Left lung (tissue), 10 donors: ENCODE data around the gene TBC1D10A. TPM values are rescaled to one million over a fixed set of nuclear protein-coding genes. Genes with fewer than 3 reads are reported as not detected.
A peak's percentile ranks its signal among the peaks of the same experiment; 100 is the strongest.

Experiments
- ATAC-seq: fragments of 200-7000 bp; cut with Tn5 transposase; one replicate; pipeline ENCODE4 v1.9.1; 2020; ENCODE audit warnings: moderate library complexity
- DNase-seq, 4 donors: peaks; one replicate each; pipeline ENCODE4 v3.0.0-alpha.2; 2013 to 2020
- H3K27ac ChIP-seq, 2 donors: fragments of 200-600 bp; sonication (generic) in 1 of 2; one replicate each; pipeline versions ENCODE4 v1.5.0 to v1.8.0; 2020 to 2021
- H3K27me3 ChIP-seq, 2 donors: fragments of 200-600 bp; sonication (generic) in 1 of 2; one replicate each; pipeline versions ENCODE4 v1.5.0 to v1.8.0; 2020 to 2021
- H3K36me3 ChIP-seq, 2 donors: fragments of 200-600 bp; sonication (generic) in 1 of 2; one replicate each; pipeline versions ENCODE4 v1.5.0 to v1.8.0; 2020 to 2021
- H3K4me1 ChIP-seq, 2 donors: fragments of 200-600 bp; one replicate each; pipeline ENCODE4 v1.8.0; 2021
- H3K4me3 ChIP-seq, 2 donors: fragments of 200-600 bp; sonication (generic) in 1 of 2; one replicate each; pipeline versions ENCODE4 v1.5.0 to v1.8.0; 2020 to 2021; ENCODE audit warnings: mild to moderate bottlenecking in 1 of 2
- H3K9me3 ChIP-seq, 2 donors: fragments of 200-600 bp; sonication (generic) in 1 of 2; one replicate each; pipeline versions ENCODE4 v1.5.0 to v1.8.0; 2020 to 2021
- intact Hi-C, 2 donors: fragments of 100-400 bp; cut with DNase I; formaldehyde crosslinking; loops; one replicate each; pipeline versions ENCODE4 v1.11.2 to v1.14.2; 2022
- polyA plus RNA-seq, 6 donors: library from polyadenylated mRNA; unstranded; fragments of 120-200 nt; gene quantifications; one replicate each; pipeline ENCODE4 v1.2.1, GENCODE V29; 2013; ENCODE audit not compliant: insufficient read length in 6 of 6
- total RNA-seq, 2 donors: library from RNA; stranded (reverse); fragmentation: NEBNext Ultra II Directional; extraction: Animal tissue kit (Norgen Biotek cat#: 25700); gene quantifications; one replicate each; pipeline ENCODE4 v1.2.1, GENCODE V29; 2021
- TF ChIP-seq, protein P1 (sequence below), 2 donors: fragments of 200-600 bp; sonication (generic) in 1 of 2; IDR thresholded peaks; one replicate each; pipeline versions ENCODE4 v1.5.0 to v1.8.0; 2021; ENCODE audit warnings: antibody characterized with exemption in 2 of 2
- donor health status: DM: no; HTN: yes; CAD: no.
- donor health status: DM: no; HTN: no; CAD: no.

The TBC1D10A gene
- total and polyA plus RNA-seq, 8 donors = 15.4 to 25.4 (median 18.2) TPM

DNA sequence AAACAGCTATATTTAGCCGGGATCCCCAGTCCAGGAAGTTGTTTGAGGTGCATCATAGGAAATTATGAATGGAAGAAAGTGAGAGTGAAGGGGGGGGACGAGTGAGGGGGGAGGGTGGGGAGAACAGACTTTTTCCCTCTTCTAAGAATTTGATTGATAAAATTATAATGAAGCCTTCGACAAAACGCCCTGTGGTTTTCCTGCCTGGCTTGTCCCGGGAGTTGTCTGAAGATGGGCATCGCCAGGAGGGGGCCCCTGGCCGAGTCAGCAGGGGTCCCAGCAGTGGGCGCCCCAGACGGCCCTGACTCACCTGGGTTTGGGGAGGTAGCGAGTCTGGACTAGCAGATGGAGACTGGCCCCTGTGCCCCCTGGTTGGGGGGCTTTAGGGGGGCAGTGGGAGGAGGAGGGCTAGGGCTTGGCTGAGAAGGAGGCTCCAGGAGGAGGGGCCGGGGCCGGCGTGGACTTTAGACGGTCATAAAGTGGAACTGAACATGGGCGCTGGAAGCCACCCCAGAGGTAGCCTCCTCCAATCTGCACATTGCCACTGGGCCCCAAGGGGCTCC is 79.8 kb downstream of the TBC1D10A start:
- Histone ChIP-seq H3K27ac (peak overlapping the region in 1 of 2 donors; percentile 50), H3K4me1 (peaks cover 8 to 51% of the 10 kb centered on the region in 2 donors), H3K9me3 (no peaks in the 10 kb centered on the region), H3K4me3 (peak overlapping the region; percentile 34 to 47), H3K27me3 (peaks cover 0 to 54% of the 10 kb centered on the region in 2 donors), H3K36me3 (no peaks in the 10 kb centered on the region)
- DNase-seq (peak in 1 of 4 donors; percentile 76), ATAC-seq (peak; percentile 1)
- intact Hi-C loops = no loop called here
- TF ChIP-seq, protein P1, sequence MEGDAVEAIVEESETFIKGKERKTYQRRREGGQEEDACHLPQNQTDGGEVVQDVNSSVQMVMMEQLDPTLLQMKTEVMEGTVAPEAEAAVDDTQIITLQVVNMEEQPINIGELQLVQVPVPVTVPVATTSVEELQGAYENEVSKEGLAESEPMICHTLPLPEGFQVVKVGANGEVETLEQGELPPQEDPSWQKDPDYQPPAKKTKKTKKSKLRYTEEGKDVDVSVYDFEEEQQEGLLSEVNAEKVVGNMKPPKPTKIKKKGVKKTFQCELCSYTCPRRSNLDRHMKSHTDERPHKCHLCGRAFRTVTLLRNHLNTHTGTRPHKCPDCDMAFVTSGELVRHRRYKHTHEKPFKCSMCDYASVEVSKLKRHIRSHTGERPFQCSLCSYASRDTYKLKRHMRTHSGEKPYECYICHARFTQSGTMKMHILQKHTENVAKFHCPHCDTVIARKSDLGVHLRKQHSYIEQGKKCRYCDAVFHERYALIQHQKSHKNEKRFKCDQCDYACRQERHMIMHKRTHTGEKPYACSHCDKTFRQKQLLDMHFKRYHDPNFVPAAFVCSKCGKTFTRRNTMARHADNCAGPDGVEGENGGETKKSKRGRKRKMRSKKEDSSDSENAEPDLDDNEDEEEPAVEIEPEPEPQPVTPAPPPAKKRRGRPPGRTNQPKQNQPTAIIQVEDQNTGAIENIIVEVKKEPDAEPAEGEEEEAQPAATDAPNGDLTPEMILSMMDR (IDR thresholded peaks at IDR 0.05) = no peak

DNA sequence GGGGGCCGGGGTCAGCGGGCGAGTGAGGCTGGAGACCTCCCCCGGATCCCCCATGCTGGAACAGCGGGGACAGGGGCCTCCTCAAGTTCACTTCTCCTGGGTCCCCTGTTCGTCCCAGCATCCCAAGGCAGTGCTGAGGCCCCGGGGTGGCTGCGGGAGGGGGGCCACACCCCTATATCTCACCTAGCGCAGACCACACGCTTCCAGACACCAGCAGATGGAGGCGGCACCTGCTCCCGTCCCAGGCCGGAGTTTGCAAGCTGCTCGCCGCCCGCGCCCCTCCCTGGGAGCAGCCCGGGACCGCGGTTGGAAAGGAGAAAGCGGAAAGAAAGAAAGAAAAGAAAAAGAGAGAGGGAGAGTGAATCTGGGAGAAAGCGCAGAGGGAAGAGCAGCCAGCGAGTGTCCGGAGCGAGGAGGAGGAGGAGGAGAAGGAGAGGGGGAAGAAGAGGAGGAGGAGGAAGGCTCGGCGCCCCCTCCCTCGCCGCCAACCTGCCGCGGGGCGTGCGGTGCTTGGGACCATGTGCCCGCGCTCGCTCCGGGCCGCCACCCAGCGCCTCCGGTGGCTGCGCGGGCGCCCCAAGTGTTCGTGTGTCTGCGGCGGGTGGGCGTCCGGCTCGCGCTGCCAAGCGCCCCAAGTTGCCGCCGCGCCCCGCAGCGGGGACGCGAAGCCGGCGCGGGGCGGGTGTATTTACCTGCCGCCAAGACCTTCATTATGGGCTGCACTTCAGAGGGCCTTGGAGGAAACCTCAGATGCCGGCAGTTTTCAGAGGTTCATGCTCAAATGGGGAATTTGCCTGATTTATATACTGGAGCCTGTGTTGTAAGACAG is 80.5 kb downstream of the TBC1D10A start, which contains the start of gene LIF:
LIF (minus strand) TSS at position 775 of the 829 bp plus-strand sequence; CDS start at position 711, 64 bp downstream.
- H3K36me3 ChIP-seq = no peaks in the 10 kb centered on the region
- intact Hi-C loops = no loop called here
- DNase-seq = peak in 1 of 4 donors; percentile 86
- H3K27ac ChIP-seq = peak within 1 kb of the TSS in 1 of 2 donors; percentile 50
- peaks cover 8 to 47% of the 10 kb centered on the region in 2 donors for H3K4me1 ChIP-seq
- TF ChIP-seq, protein P1 (IDR thresholded peaks at IDR 0.05) = no peak
- peak within 1 kb of the TSS; percentile 34 to 47 for H3K4me3 ChIP-seq
- H3K27me3 ChIP-seq = peaks cover 0 to 54% of the 10 kb centered on the region in 2 donors
- H3K9me3 ChIP-seq = no peaks in the 10 kb centered on the region
- peak; percentile 53 for ATAC-seq

DNA sequence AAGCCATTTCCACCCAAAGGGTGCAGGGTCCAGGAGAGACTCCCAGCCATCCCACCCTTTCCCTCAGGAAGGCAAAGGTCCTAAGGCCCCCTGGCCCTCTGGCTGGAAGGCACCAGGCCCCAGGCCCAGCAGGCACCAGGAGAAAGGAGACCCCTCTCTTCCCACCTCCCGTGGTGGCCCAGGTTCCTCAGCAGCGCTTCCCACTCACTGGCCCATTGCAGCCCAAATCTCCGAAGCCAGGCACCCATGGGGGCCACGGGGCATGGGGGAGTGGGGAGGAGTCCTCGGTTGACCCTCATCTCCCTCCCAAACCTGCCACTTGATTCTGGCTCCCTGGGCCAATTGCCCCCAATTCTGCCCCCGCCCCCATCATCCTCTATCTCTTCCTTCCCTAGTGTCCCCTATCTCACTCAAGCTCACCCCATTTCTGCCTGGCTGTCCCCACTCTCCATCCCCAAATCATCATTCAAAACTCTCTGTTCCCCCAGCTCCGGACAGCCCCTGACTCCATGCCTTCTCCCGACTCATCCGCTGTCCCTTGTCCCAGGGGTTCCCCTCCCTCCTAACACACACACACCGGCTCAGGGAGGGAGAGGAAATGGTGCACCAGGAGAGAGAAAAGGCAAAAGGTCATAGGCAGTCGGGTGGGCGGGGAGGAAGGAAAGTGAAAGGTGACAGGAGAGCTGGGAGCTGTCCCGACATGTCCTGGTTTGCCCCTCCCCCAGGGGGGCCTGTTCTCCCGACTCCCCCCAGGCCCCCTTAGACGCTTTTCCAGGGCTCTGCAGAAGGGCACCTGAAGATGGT is 81.4 kb downstream of the TBC1D10A start:
- Histone ChIP-seq H3K27me3 (peaks cover 0 to 54% of the 10 kb centered on the region in 2 donors), H3K9me3 (no peaks in the 10 kb centered on the region), H3K36me3 (no peaks in the 10 kb centered on the region), H3K4me3 (peak overlapping the region; percentile 34 to 47), H3K4me1 (peaks cover 8 to 39% of the 10 kb centered on the region in 2 donors), H3K27ac (no peak overlapping the region)
- TF ChIP-seq, protein P1 (IDR thresholded peaks at IDR 0.05) = no peak
- DNase-seq = peak in 1 of 4 donors; percentile 55
- peak; percentile 32 for ATAC-seq
- intact Hi-C loops = no loop called here

DNA sequence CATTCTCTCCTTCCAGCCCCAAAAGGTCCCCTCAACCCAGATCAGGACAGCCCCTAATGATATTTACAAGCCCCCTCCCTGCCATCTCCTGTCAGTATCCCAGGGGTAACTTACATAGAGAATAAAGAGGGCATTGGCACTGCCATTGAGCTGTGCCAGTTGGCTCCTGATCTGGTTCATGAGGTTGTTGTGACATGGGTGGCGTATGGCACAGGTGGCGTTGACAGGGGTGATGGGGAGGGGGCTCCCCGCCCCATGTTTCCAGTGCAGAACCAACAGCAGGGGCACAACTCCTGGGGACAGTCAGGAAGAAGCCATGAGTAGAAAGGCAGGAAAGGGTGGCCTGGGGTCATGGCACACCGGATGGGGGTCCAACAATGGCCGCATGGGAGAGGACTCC is 82.1 kb downstream of the TBC1D10A start:
- ATAC-seq (no peak), DNase-seq (peak in 1 of 4 donors; percentile 33)
- H3K9me3 ChIP-seq = no peaks in the 10 kb centered on the region
- intact Hi-C loops = no loop called here
- peaks cover 0 to 54% of the 10 kb centered on the region in 2 donors for H3K27me3 ChIP-seq
- peaks cover 8 to 35% of the 10 kb centered on the region in 2 donors for H3K4me1 ChIP-seq
- H3K4me3 ChIP-seq = no peak overlapping the region
- no peak overlapping the region for H3K27ac ChIP-seq
- TF ChIP-seq, protein P1 (IDR thresholded peaks at IDR 0.05) = no peak
- no peaks in the 10 kb centered on the region for H3K36me3 ChIP-seq
